ENCODE data around the gene ASB1. TPM values are rescaled to one million over a fixed set of nuclear protein-coding genes. Genes with fewer than 3 reads are reported as not detected.

ASB1 gene
- total and polyA plus RNA-seq, 7 donors: 3.5 to 36.0 (median 14.0) TPM

GRCh38 chr2:238380785-238381184, 45.9 kb upstream of the ASB1 start:
- Histone ChIP-seq H3K9me3 (no peaks in the 10 kb centered on the region), H3K27me3 (no peaks in the 10 kb centered on the region), H3K36me3 (no peaks in the 10 kb centered on the region), H3K4me3 (no peak overlapping the region), H3K4me1 (peaks cover 0 to 17% (median 6%) of the 10 kb centered on the region in 4 donors), H3K27ac (no peak overlapping the region)
- WGBS, 2 donors: 56 to 75% methylated on average over 1 of the region's 1 CpG
- DNase-seq: no peak
- intact Hi-C loops (cut with DNase I): no loop called here
- TF ChIP-seq CTCF (IDR thresholded peaks at IDR 0.05) (no peak), EP300 (IDR thresholded peaks at IDR 0.05) (no peak), POLR2AphosphoS5 (IDR thresholded peaks at IDR 0.05) (no peak), POLR2A (IDR thresholded peaks at IDR 0.05) (no peak)

DNA sequence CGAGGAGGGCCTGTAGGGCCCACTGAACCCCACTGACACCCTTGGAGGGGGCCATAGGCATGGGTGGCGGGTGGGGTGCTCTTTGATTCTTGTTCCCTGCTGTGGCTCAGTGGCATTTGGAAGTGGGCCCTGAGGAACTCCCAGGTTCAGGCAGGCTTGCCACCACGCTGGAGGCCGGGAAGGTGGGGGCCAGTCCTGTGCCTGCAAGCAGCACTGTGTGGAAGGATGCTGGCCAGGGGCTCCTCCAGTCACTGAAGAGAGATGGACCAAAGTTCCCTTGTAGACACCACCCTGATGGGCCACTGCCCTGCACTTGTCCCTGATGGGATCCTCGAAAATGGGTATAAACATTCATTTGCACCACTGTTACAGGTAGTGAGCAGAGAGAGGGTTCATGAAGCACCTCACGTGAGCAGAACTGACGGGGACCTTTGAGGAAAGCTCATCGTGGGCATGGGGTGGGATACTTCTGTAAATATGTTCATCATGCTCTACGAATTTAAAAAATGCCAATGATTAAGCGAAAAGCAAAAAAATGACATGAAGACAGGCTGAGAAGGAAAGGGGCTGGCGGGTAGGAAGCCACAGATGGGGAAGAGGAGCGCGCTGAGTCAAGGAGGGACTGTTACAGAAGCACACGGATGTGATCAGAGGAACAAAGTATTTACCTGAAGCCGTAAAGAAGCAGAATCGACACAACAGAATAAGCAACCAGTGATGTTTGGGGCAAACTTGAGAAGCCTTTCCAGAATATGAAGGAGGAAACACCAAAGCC, 45.2 kb upstream of the ASB1 start:
- Histone ChIP-seq H3K4me1 (peaks cover 0 to 17% (median 6%) of the 10 kb centered on the region in 4 donors), H3K9me3 (no peaks in the 10 kb centered on the region), H3K4me3 (no peak overlapping the region), H3K36me3 (no peaks in the 10 kb centered on the region), H3K27me3 (no peaks in the 10 kb centered on the region), H3K27ac (no peak overlapping the region)
- no peak for DNase-seq
- TF ChIP-seq CTCF (IDR thresholded peaks at IDR 0.05): no peak
- TF ChIP-seq POLR2AphosphoS5 (IDR thresholded peaks at IDR 0.05): no peak
- no peak for TF ChIP-seq EP300 (IDR thresholded peaks at IDR 0.05)
- TF ChIP-seq POLR2A (IDR thresholded peaks at IDR 0.05): no peak
- WGBS, 2 donors: 76 to 94% methylated on average over 16 of the region's 16 CpGs
- intact Hi-C loops (cut with DNase I): no loop called here

GRCh38 chr2:238382381-238382781, 44.3 kb upstream of the ASB1 start:
- TF ChIP-seq POLR2AphosphoS5 (IDR thresholded peaks at IDR 0.05): no peak
- TF ChIP-seq POLR2A (IDR thresholded peaks at IDR 0.05): no peak
- no peak for TF ChIP-seq CTCF (IDR thresholded peaks at IDR 0.05)
- TF ChIP-seq EP300 (IDR thresholded peaks at IDR 0.05): no peak
- intact Hi-C loops (cut with DNase I): no loop called here
- H3K36me3 ChIP-seq: no peaks in the 10 kb centered on the region
- 76 to 83% methylated on average over 5 of the region's 5 CpGs for WGBS, 2 donors
- peaks cover 0 to 17% (median 6%) of the 10 kb centered on the region in 4 donors for H3K4me1 ChIP-seq
- H3K9me3 ChIP-seq: no peaks in the 10 kb centered on the region
- no peak overlapping the region for H3K4me3 ChIP-seq
- DNase-seq: no peak
- no peak overlapping the region for H3K27ac ChIP-seq
- H3K27me3 ChIP-seq: no peaks in the 10 kb centered on the region

- intact Hi-C loops (cut with DNase I): no loop called here
- no peak for TF ChIP-seq EP300 (IDR thresholded peaks at IDR 0.05)
- no peak for TF ChIP-seq CTCF (IDR thresholded peaks at IDR 0.05)
- TF ChIP-seq POLR2AphosphoS5 (IDR thresholded peaks at IDR 0.05): no peak
- TF ChIP-seq POLR2A (IDR thresholded peaks at IDR 0.05): no peak
- Histone ChIP-seq H3K27me3 (no peaks in the 10 kb centered on the region), H3K4me3 (no peak overlapping the region), H3K4me1 (peaks cover 0 to 17% (median 6%) of the 10 kb centered on the region in 4 donors), H3K36me3 (no peaks in the 10 kb centered on the region), H3K27ac (no peak overlapping the region), H3K9me3 (no peaks in the 10 kb centered on the region)
- DNase-seq: no peak
- 96 to 97% methylated on average over 5 of the region's 5 CpGs for WGBS, 2 donors
Measured at GRCh38 chr2:238383135-238383534, 43.6 kb upstream of the ASB1 start.
